ENCODE measurements around the gene AKT1.
"Not testable (repeated sequence)": the region's sequence is repeated elsewhere in the genome, so short reads cannot be mapped to it uniquely, and the experiment has no call there.

AKT1 gene

GRCh38 chr14:104751539-104752422 lies 43.8 kb downstream of the AKT1 start:
- FAIRE-seq = no peak

- FAIRE-seq = not testable (repeated sequence)
Measured at GRCh38 chr14:104750753-104751057, 44.8 kb downstream of the AKT1 start.

GRCh38 chr14:104750056-104750752 lies 45.3 kb downstream of the AKT1 start:
- FAIRE-seq = no peak

GRCh38 chr14:104749111-104749649 lies 46.4 kb downstream of the AKT1 start:
- FAIRE-seq = no peak

GRCh38 chr14:104747876-104748275 lies 47.7 kb downstream of the AKT1 start:
- FAIRE-seq = no peak

GRCh38 chr14:104746934-104747481 lies 48.5 kb downstream of the AKT1 start:
- no peak for FAIRE-seq

- FAIRE-seq = no peak
Measured at GRCh38 chr14:104746071-104746545, 49.4 kb downstream of the AKT1 start.

- FAIRE-seq = no peak
Measured at GRCh38 chr14:104745431-104745830, 50.1 kb downstream of the AKT1 start.

GRCh38 chr14:104744484-104744883 lies 51.1 kb downstream of the AKT1 start:
- no peak for FAIRE-seq

- FAIRE-seq = no peak
Measured at GRCh38 chr14:104743461-104744380, 51.8 kb downstream of the AKT1 start.

GRCh38 chr14:104742586-104743455 lies 52.7 kb downstream of the AKT1 start:
- FAIRE-seq = no peak

- FAIRE-seq = no peak
Measured at GRCh38 chr14:104741803-104742251, 53.7 kb downstream of the AKT1 start.

GRCh38 chr14:104741108-104741802 lies 54.3 kb downstream of the AKT1 start:
- no peak for FAIRE-seq

GRCh38 chr14:104739546-104740516 lies 55.7 kb downstream of the AKT1 start:
- no peak for FAIRE-seq

- FAIRE-seq = no peak
Measured at GRCh38 chr14:104739026-104739425, 56.5 kb downstream of the AKT1 start.

- no peak for FAIRE-seq
Measured at GRCh38 chr14:104738375-104739019, 57.1 kb downstream of the AKT1 start.

- no peak for FAIRE-seq
Measured at GRCh38 chr14:104735830-104736642, 59.5 kb downstream of the AKT1 start.

Measured in endometrium (tissue), 2 donors.